ENCODE measurements around the gene HLA-DQB1.

GRCh38 chr6:32679492-32679891 is 13.0 kb upstream of the HLA-DQB1 start:
- TF ChIP-seq CTCF (conservative IDR thresholded peaks at IDR 0.05; ENCODE audit: low read length), result no peak
- no peak for TF ChIP-seq EZH2phosphoT487 (IDR thresholded peaks at IDR 0.05; ENCODE audit: borderline replicate concordance)

Measured in Loucy (cell line).